SU-DHL-6 (cell line): ENCODE measurements around the gene PIGL.

Experiments used
- H2AFZ ChIP-seq: fragments of 200-600 bp; sonication (generic); 2 replicates; pipeline ENCODE4 v1.6.1; 2014; ENCODE audit warnings: low read depth, mild to moderate bottlenecking, moderate library complexity, mixed read lengths, antibody characterized with exemption, low read length; ENCODE audit not compliant: severe bottlenecking
- H3F3A ChIP-seq: fragments of 200-600 bp; shearing (Covaris generic); 2 replicates; pipeline ENCODE4 v1.6.0; 2016; ENCODE audit warnings: antibody characterized with exemption, mild to moderate bottlenecking; ENCODE audit not compliant: insufficient read depth
- H3K27ac ChIP-seq: fragments of 200-600 bp; sonication (generic); 2 replicates; pipeline ENCODE4 v1.5.1; 2016; ENCODE audit warnings: low read depth, mild to moderate bottlenecking, low read length, moderate library complexity, mixed read lengths
- H3K27me3 ChIP-seq: fragments of 200-600 bp; sonication (generic), shearing (Covaris generic); 2 replicates; pipeline ENCODE4 v1.6.0; 2014; ENCODE audit warnings: mild to moderate bottlenecking, low read length
- H3K36me3 ChIP-seq: fragments of 200-600 bp; sonication (generic); 2 replicates; pipeline ENCODE4 v1.6.1; 2014; ENCODE audit warnings: mild to moderate bottlenecking, low read length, mixed read lengths
- H3K4me2 ChIP-seq: fragments of 300-600, 200-600 bp; shearing (Covaris generic), sonication (generic); 2 replicates; pipeline ENCODE4 v1.6.0; 2014; ENCODE audit warnings: low read length, low read depth, mild to moderate bottlenecking; ENCODE audit not compliant: poor library complexity, severe bottlenecking
- H3K4me3 ChIP-seq: fragments of 200-600 bp; sonication (generic); 2 replicates; pipeline ENCODE4 v1.5.1; 2014; ENCODE audit warnings: antibody characterized with exemption, low read length, mild to moderate bottlenecking, mixed read lengths; ENCODE audit not compliant: insufficient read depth, poor library complexity, severe bottlenecking
- H3K79me2 ChIP-seq: fragments of 200-600 bp; sonication (generic); 2 replicates; pipeline ENCODE4 v1.6.1; 2014; ENCODE audit warnings: mild to moderate bottlenecking, low read length, moderate library complexity; ENCODE audit not compliant: insufficient read depth
- H3K9ac ChIP-seq: fragments of 200-600 bp; sonication (generic); 2 replicates; pipeline ENCODE4 v1.7.0; 2014; ENCODE audit warnings: mild to moderate bottlenecking, low read length
- H3K9me2 ChIP-seq: fragments of 200-600 bp; sonication (generic); replicated peaks from 2 replicates; pipeline ENCODE4 v1.6.1; 2014; ENCODE audit warnings: low read length; ENCODE audit not compliant: insufficient read depth
- H3K9me3 ChIP-seq: fragments of 200-600 bp; sonication (generic); 2 replicates; pipeline ENCODE4 v1.6.1; 2014; ENCODE audit warnings: low read length, mixed read lengths; ENCODE audit not compliant: insufficient read depth
- H4K20me1 ChIP-seq: fragments of 200-600 bp; sonication (generic); 2 replicates; pipeline ENCODE4 v1.6.1; 2014; ENCODE audit warnings: low read depth, mild to moderate bottlenecking, antibody characterized with exemption, low read length, moderate library complexity, mixed read lengths
- CTCF ChIP-seq: fragments of 200-600 bp; sonication (generic); IDR thresholded peaks from one replicate; pipeline ENCODE4 v1.5.1; 2017; ENCODE audit warnings: antibody characterized with exemption, mild to moderate bottlenecking, low read length, moderate library complexity; ENCODE audit not compliant: insufficient read depth, poor library complexity, severe bottlenecking
- EZH2phosphoT487 ChIP-seq: fragments of 200-600 bp; sonication (generic), shearing (Covaris generic); conservative IDR thresholded peaks from 2 replicates; pipeline ENCODE4 v1.6.1; 2018; ENCODE audit warnings: mild to moderate bottlenecking, antibody characterized with exemption, low read length, moderate library complexity, mixed read lengths

PIGL gene

GRCh38 chr17:16243801-16244567, 27.0 kb downstream of the PIGL start:
- no peaks in the 10 kb centered on the region for H3F3A ChIP-seq
- no peak overlapping the region for H3K27ac ChIP-seq
- no peaks in the 10 kb centered on the region for H3K9me2 ChIP-seq
- H2AFZ ChIP-seq: no peak overlapping the region
- H3K79me2 ChIP-seq: peaks cover 18% of the 10 kb centered on the region; the same call in 1 of the 2 replicates
- H3K27me3 ChIP-seq: no peaks in the 10 kb centered on the region
- no peaks in the 10 kb centered on the region for H3K36me3 ChIP-seq
- H3K4me3 ChIP-seq: no peak overlapping the region
- no peak overlapping the region for H3K4me2 ChIP-seq
- no peaks in the 10 kb centered on the region for H4K20me1 ChIP-seq
- no peak overlapping the region for H3K9ac ChIP-seq
- no peaks in the 10 kb centered on the region for H3K9me3 ChIP-seq
- TF ChIP-seq EZH2phosphoT487 (no peak), CTCF (no peak)

- no peak overlapping the region for H2AFZ ChIP-seq
- no peaks in the 10 kb centered on the region for H4K20me1 ChIP-seq
- H3K9me2 ChIP-seq: no peaks in the 10 kb centered on the region
- no peak overlapping the region for H3K27ac ChIP-seq
- no peaks in the 10 kb centered on the region for H3K36me3 ChIP-seq
- H3K27me3 ChIP-seq: no peaks in the 10 kb centered on the region
- H3K4me2 ChIP-seq: no peak overlapping the region
- no peak overlapping the region for H3K4me3 ChIP-seq
- H3F3A ChIP-seq: no peaks in the 10 kb centered on the region
- no peak overlapping the region for H3K9ac ChIP-seq
- TF ChIP-seq CTCF (no peak), EZH2phosphoT487 (no peak)
- H3K79me2 ChIP-seq: peaks cover 23% of the 10 kb centered on the region
- no peaks in the 10 kb centered on the region for H3K9me3 ChIP-seq
These were observed 30.6 kb downstream of the PIGL start for GRCh38 chr17:16247586-16247984.

DNA sequence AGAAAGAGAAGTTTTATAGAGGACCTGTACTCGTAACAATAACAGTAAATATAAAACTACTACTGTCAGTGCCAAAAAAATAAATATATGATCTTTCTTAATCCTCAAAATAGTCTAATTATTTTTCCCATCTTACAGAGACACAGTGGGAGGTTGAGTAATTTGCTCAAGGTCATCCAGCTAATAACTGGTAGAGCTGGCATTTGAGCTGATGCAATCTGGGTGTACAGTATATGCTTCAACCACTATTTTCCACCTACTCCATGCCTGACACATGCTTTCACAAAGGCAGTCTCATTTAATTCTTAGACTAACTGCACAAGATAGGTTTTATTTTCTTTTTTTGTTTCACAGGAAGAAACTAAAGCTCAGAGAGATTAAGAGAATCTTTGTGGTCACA, 33.6 kb downstream of the PIGL start:
- Histone ChIP-seq H3K9ac (no peak overlapping the region), H3K79me2 (peaks cover 14% of the 10 kb centered on the region), H3K9me2 (no peaks in the 10 kb centered on the region), H2AFZ (no peak overlapping the region), H3F3A (0 out of 2 replicates have a peak, but pooled peaks cover 2% of the 10 kb centered on the region), H3K9me3 (no peaks in the 10 kb centered on the region), H3K27ac (no peak overlapping the region), H3K4me2 (no peak overlapping the region), H3K36me3 (no peaks in the 10 kb centered on the region), H3K4me3 (no peak overlapping the region), H3K27me3 (no peaks in the 10 kb centered on the region), H4K20me1 (no peaks in the 10 kb centered on the region)
- TF ChIP-seq CTCF (no peak), EZH2phosphoT487 (no peak)
